Activated CD4-positive, alpha-beta T cell treated with anti-CD3 and anti-CD28 coated beads, Interleukin-2, amount 50 U/mL, for 16 hours (primary cell): ENCODE data around the gene RAB26.
"Not testable (repeated sequence)": the region's sequence is repeated elsewhere in the genome, so short reads cannot be mapped to it uniquely, and the experiment has no call there.

Experiments used
- DNase-seq: peaks from one replicate; pipeline ENCODE4 v3.0.0-alpha.2; 2020

RAB26 gene

GRCh38 chr16:2200313-2200712 is 51.9 kb downstream of the RAB26 start:
- DNase-seq: no peak

- not testable (repeated sequence) for DNase-seq
Observed at GRCh38 chr16:2203119-2203688, 54.8 kb downstream of the RAB26 start.
